SU-DHL-6 (cell line): ENCODE results near the gene NKX2-2.

Source experiments
- CTCF ChIP-seq: fragments of 200-600 bp; sonication (generic); IDR thresholded peaks from one replicate; pipeline ENCODE4 v1.5.1; 2017; ENCODE audit warnings: antibody characterized with exemption, mild to moderate bottlenecking, low read length, moderate library complexity; ENCODE audit not compliant: insufficient read depth, poor library complexity, severe bottlenecking
- EZH2phosphoT487 ChIP-seq: fragments of 200-600 bp; sonication (generic), shearing (Covaris generic); conservative IDR thresholded peaks from 2 replicates; pipeline ENCODE4 v1.6.1; 2018; ENCODE audit warnings: mild to moderate bottlenecking, antibody characterized with exemption, low read length, moderate library complexity, mixed read lengths

GRCh38 chr20:21498635-21499034, 15.2 kb downstream of the NKX2-2 start:
- no peak for TF ChIP-seq CTCF
- TF ChIP-seq EZH2phosphoT487: no peak
